ENCODE measurements around the gene ANKRD12.

Gene ANKRD12

DNA sequence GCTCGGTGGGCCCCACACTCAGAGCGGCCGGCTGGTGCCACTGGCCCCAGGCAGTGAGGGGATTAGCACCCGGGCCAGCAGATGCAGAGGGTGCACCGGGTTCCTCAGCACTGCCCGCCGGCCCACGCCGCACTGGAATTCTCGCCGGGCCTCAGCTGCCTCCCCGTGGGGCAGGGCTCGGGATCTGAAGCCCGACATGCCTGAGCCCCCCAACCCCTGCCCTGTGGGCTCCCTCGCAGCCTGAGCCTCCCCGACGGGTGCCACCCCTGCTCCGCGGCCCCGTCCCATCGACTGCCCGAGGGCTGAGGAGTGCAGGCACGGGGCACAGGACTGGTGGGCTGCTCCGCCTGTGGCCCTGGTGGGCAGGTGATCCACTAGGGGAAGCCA is 160.4 kb downstream of the ANKRD12 start:
- Mint-ChIP-seq H3K4me3 (no peak overlapping the region), H3K36me3 (ENCODE audit: low read depth) (peaks cover 7% of the 10 kb centered on the region), H3K4me1 (no peaks in the 10 kb centered on the region), H3K27me3 (ENCODE audit: low read depth) (no peaks in the 10 kb centered on the region), H3K27ac (no peak overlapping the region), H3K9me3 (peaks cover 28% of the 10 kb centered on the region)
- TF ChIP-seq, protein P1, sequence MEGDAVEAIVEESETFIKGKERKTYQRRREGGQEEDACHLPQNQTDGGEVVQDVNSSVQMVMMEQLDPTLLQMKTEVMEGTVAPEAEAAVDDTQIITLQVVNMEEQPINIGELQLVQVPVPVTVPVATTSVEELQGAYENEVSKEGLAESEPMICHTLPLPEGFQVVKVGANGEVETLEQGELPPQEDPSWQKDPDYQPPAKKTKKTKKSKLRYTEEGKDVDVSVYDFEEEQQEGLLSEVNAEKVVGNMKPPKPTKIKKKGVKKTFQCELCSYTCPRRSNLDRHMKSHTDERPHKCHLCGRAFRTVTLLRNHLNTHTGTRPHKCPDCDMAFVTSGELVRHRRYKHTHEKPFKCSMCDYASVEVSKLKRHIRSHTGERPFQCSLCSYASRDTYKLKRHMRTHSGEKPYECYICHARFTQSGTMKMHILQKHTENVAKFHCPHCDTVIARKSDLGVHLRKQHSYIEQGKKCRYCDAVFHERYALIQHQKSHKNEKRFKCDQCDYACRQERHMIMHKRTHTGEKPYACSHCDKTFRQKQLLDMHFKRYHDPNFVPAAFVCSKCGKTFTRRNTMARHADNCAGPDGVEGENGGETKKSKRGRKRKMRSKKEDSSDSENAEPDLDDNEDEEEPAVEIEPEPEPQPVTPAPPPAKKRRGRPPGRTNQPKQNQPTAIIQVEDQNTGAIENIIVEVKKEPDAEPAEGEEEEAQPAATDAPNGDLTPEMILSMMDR (IDR thresholded peaks at IDR 0.05; ENCODE audit: unreplicated experiment in 3 of 3) = no peak

DNA sequence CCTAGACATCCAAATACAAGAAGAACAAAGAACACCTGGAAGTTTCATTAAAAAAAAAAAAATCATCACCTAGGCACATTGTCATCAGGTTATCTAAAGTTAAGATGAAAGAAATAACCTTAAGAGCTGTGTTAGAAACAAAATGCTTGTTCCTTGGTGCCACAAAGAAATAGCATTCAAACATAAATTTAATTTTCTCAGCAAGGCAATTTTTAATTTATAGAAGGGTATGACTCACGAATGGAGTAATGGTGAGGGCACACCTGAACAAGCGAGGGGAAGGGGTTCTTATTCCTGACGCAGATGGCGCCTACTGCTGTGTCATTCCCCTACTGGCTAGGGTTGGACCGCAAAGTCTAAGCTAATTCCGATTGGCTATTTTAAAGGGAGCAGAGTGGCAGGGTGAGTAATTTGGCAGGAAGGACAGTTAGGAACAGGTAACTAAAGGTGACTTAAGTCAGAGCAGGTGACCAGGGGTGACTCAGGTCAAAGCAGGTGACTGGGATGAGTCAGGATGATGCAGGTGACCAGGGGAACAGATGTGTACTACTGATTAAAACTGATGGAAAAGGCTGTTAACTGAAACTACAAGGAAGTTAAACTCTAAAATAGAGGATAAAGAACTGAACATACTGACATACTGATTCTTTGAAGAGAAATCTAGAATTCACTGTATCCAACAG is 167.9 kb downstream of the ANKRD12 start:
- Mint-ChIP-seq H3K4me1 (no peaks in the 10 kb centered on the region), H3K4me3 (no peak overlapping the region), H3K36me3 (ENCODE audit: low read depth) (no peaks in the 10 kb centered on the region), H3K9me3 (peaks cover 25% of the 10 kb centered on the region), H3K27ac (no peak overlapping the region), H3K27me3 (ENCODE audit: low read depth) (no peaks in the 10 kb centered on the region)
- TF ChIP-seq, protein P1 (IDR thresholded peaks at IDR 0.05; ENCODE audit: unreplicated experiment in 3 of 3) = no peak

DNA sequence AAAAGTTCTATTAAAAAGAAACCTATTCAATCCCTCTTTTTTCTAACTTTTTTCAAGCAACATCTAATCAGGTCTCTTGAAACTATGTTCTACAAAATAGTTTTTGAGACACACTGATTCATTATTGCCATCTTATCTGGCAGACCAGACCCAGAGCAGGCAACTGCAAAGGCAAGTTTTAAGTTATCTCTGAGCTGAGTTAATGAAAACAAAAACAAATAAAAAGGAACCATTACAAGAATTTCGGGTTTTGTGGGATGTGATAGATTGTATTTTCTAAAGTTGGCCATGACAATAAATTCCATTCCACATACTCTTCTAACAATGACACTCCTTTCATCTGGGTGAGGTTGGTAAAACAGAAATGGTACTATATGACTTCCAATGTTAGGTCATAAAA is 182.8 kb downstream of the ANKRD12 start:
- H3K36me3 Mint-ChIP-seq (ENCODE audit: low read depth) = peaks cover 5% of the 10 kb centered on the region
- no peak overlapping the region for H3K4me3 Mint-ChIP-seq
- TF ChIP-seq, protein P1 (IDR thresholded peaks at IDR 0.05; ENCODE audit: unreplicated experiment in 3 of 3) = no peak
- no peak overlapping the region for H3K27ac Mint-ChIP-seq
- peaks cover 5% of the 10 kb centered on the region for H3K4me1 Mint-ChIP-seq
- no peaks in the 10 kb centered on the region for H3K27me3 Mint-ChIP-seq (ENCODE audit: low read depth)
- H3K9me3 Mint-ChIP-seq = peaks cover 13% of the 10 kb centered on the region

DNA sequence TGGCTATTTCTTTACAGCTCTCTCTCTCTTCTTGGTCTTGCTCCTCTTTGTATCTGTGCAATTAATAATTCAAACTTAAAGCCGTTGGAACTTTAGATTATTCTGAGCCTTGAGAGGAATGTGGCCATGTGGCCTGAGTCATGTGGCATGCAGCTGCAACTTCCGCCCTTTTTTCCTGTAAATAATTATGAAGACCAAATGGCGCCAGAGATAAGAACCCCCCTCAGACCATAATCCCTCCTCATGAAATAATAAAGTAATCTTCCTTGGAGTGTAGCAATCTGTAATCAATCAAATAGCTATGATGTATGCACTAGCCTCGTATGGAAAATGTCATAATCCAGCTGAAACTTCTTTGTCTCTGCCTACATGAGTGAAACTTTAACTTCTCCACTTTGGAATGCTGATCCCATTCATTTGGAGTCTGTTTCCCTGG is 184.5 kb downstream of the ANKRD12 start:
- TF ChIP-seq, protein P1 (IDR thresholded peaks at IDR 0.05; ENCODE audit: unreplicated experiment in 3 of 3) = no peak
- no peak overlapping the region for H3K4me3 Mint-ChIP-seq
- no peaks in the 10 kb centered on the region for H3K27me3 Mint-ChIP-seq (ENCODE audit: low read depth)
- peaks cover 5% of the 10 kb centered on the region for H3K36me3 Mint-ChIP-seq (ENCODE audit: low read depth)
- H3K9me3 Mint-ChIP-seq = peaks cover 8% of the 10 kb centered on the region
- H3K27ac Mint-ChIP-seq = peak overlapping the region in 1 of 3 experiments; percentile 14
- peaks cover 5% of the 10 kb centered on the region for H3K4me1 Mint-ChIP-seq

DNA sequence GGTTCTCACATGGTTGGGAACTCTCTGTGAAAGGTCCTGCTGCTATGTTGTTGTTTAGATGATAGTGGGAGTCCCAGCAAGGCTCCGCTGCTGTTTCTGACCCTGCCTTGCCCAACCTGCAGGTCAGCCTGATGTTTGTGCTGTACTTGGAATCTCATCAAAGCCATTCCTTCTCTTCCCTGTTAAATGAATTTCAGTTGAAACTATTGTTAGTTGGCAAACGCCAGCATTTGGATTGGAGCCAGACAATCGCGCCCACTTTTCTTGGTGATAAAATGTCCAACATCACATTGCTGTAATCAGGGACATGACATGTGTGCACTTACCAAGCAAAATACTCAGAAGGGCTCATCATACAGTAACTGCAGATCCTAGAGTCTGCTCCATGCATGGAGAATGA is 185.2 kb downstream of the ANKRD12 start:
- Mint-ChIP-seq H3K27me3 (ENCODE audit: low read depth) (no peaks in the 10 kb centered on the region), H3K4me3 (no peak overlapping the region), H3K9me3 (peaks cover 10% of the 10 kb centered on the region), H3K4me1 (peaks cover 5% of the 10 kb centered on the region), H3K36me3 (ENCODE audit: low read depth) (peaks cover 5% of the 10 kb centered on the region), H3K27ac (no peak overlapping the region)
- TF ChIP-seq, protein P1 (IDR thresholded peaks at IDR 0.05; ENCODE audit: unreplicated experiment in 3 of 3) = no peak

DNA sequence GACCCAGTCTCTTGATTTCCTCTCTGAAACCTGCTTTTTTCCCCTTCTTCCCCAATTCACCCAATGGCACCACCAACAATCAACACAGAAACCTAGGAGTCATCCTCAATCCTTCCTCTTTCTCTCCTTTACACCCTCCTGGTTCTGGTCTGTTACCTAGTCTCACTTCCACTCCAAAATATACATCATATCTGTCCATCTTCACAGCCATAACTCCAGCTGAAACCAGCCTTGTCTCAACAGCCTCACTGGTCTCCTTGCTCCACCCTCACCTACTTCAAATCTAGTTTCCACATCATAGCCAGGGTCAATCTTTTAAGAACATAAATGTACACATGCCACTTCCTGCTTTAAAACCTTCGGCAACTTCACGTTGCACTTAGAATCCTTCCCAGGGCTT is 186.2 kb downstream of the ANKRD12 start:
- TF ChIP-seq, protein P1 (IDR thresholded peaks at IDR 0.05; ENCODE audit: unreplicated experiment in 3 of 3) = no peak
- H3K27me3 Mint-ChIP-seq (ENCODE audit: low read depth) = no peaks in the 10 kb centered on the region
- no peak overlapping the region for H3K27ac Mint-ChIP-seq
- peaks cover 5% of the 10 kb centered on the region for H3K36me3 Mint-ChIP-seq (ENCODE audit: low read depth)
- no peak overlapping the region for H3K4me3 Mint-ChIP-seq
- H3K4me1 Mint-ChIP-seq = peaks cover 5% of the 10 kb centered on the region
- peaks cover 16% of the 10 kb centered on the region for H3K9me3 Mint-ChIP-seq
